GM15510 (cell line): Measurements from ENCODE around the gene NRXN3.

Experiments
- POLR2A ChIP-seq: IDR thresholded peaks from 3 replicates; pipeline ENCODE4 v1.6.1; 2011; ENCODE audit warnings: borderline replicate concordance; ENCODE audit not compliant: insufficient read length; ENCODE audit errors: extremely low read depth

Gene NRXN3

DNA sequence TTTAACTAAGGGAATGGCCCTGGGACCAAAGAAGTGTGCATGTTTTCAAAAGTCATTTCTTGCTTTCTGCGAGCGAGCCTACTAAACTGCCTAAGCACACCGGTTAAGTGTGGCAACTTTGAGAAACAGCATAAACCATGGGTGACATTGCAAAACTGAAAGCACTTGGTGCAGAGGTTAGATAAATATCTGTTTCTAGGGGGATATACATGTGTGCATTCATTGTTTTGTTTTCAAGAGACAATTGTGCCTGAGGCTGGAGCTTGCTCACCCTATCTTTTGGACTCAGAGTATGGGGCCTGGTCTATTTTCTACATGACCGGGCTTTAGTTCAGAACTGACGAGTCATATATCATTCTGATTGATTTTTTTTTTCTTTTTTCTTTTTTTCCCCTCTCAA is 923.4 kb downstream of the NRXN3 start:
- TF ChIP-seq POLR2A: no peak

DNA sequence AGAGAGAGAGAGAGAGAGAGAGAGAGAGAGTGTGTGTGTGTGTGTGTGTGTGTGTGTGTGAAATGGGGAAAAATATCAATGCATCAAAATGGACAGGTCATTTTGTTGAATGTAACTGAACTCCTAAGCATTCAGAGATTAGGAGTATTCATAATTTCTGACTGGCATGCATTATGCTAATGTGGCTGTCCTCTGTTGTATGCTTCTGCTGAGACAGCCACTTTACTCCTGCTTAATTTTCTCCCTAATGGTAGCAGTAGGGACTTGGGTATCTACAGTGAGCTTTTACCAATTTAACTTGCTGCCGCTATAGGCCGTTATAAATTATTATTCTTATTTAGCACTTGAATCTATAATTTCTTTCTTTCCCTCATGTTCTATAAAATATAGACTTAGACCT is 924.8 kb downstream of the NRXN3 start:
- TF ChIP-seq POLR2A: no peak

DNA sequence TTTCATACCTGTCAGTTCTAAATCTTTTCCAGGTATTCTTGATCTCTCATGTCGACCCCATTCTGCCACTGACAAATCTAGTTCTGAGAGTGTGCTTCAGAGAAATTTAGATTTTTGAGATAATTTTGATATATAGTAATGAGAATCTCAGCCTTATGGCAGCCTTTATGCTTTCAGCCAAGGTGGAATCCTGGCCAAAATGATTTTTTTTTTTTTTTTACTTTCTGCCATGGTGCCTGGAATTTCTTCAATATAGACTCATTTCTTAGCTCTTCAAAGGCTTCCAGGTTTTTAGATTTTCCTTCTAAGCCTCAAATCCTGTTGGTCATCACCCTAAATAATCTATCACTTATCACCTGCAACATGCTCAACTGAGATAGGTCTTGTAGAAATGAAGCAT is 926.6 kb downstream of the NRXN3 start:
- no peak for TF ChIP-seq POLR2A

DNA sequence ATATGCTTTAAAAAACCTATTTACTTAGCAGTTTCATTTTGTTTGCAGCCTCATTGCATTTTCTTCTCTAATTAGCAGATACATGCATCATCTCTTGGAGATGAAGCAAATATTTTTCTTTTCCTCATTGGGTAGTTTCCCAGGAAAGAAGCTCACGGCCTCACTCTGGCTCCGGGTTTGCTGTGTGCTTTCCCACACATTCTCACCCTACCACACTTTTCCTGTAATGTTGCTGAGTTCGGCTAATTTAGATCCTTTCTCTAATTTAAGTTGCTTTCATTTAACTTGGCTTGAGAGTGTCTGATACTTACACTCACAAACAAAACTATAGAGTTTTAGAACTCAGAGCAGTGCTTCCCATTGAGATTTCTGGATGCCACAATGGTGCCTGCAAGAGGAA is 928.2 kb downstream of the NRXN3 start:
- TF ChIP-seq POLR2A: no peak

DNA sequence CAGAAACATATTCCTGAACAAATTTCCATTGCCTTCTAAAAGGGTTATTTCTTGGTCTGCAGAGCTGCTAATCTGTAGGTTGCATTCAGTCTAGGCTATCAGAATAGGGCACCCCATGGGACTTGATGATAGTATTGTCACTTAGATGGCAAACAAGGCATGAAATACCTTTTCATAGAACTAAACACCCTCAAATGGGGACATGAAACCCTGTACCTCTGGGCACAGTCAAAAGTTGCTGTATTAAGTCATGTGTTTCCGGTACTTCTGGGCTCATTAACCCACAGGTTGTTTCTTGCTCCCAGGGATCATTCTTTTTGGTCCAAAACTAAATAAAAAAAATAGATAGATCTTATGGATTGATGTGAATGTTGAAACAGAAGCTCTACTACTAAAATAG is 930.4 kb downstream of the NRXN3 start:
- TF ChIP-seq POLR2A: no peak

DNA sequence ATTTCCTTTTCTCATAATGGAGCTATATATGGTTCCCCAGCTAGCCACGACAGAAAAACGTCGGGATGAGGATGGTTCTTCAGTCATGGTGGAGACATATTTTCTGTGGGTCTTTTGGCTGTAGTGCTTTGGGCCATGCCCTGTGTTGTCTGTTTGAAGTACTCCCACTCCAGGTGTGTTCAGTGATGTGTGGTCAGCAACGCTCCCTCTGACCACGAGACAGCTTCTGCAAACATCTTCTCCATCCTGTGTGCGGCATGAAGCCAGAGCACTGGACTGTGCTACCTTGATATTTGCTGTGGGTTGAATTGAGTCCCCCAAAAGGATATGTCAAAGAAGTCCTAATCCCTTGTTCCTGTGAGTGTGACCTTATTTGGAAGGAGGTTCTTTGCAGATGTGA is 931.2 kb downstream of the NRXN3 start:
- no peak for TF ChIP-seq POLR2A

DNA sequence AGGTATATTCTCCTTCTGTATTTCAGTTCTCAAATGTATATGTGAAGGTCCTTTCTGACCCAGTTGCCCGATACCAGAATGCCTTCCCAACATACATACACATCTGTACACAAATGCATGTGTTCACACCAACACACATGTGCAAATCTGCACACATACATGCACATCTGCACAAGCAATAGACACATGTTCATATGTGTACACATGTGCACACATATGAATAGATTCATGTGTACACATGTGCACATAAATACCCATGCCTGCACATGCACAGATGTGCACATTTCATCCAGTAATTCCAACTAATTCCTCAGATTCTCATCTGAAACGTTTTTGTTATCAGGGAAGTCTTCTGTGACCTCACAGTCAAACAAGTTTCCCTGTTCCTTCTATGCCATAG is 933.6 kb downstream of the NRXN3 start:
- no peak for TF ChIP-seq POLR2A

DNA sequence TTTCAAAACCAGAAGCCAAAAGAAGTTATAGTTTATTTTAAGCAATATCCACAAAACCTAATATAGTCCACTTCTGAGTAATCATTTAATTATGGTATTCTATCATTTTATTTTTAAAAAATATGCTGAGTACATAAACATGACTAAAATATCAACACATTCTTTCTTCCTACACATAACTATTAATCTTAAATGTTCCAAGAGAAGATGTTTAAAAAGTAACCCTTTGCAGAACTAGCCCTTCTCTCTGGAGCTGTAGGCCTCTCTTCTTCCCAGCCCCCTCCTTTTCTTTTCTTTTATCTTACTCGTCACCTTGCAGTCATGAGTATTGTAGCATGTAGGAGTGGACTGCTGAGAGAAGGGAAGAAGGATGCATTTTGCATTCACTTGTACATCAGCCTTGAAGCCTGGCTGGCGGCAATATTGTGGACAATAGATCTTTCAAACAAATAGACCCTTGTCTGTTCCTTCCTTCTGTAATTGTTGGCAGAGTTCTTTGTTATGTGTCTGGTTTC is 941.9 kb downstream of the NRXN3 start:
- TF ChIP-seq POLR2A: no peak

DNA sequence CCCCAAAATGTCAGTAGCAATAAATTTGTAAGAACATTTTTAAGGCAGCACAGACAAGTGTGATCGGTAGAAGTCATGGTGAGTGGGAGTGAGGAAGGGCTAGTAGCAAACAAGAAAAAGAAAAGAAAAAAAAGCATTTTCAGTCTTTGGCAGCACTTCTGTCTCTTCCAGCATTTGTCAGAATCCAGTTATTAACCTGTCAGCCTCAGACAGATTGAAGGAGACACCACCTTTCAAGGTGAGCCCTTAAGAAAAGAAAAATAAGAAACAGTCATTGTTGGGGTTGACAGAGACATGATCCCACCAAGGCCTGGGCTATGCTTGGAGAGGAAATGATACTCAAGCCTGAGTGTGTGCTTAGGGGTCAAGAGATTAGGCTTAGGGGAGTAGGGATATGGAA is 947.4 kb downstream of the NRXN3 start:
- TF ChIP-seq POLR2A: no peak

DNA sequence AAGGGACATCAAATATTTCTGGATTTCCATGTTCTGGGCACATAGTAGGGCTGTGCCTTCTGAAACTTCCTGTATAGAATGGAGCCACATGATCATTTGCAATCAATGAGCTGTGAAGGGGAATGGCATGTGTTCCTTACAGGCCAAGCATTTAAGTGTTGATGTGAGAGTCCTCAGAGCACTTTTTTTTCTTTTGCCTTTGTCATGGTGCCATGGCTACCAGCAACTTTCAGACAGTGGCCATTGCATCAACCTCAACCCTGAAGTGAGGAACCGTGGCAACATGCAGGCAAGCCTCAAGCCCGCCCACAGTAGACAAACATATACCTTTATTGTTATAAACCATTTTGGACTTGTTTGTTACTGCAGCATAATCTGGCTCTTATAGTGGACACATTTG is 948.1 kb downstream of the NRXN3 start:
- no peak for TF ChIP-seq POLR2A

DNA sequence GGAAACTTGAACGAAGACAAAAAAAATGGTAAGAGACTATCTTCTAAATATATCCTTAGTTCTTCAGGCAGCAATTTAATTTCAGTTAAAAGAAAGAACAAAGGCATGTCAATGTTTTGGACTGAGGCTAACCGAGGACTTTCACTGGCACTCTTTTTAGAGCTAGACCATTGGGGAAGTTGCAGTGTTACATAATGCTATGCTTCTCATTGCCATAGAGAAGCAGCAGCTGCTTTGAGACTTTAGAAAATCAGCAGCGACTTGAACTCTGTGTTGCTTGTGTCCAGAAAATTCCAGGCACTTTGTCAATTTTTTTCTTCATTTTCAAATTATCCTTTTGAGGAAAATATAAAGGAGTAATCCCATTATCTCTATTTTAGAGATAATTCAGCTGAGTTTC is 964.2 kb downstream of the NRXN3 start:
- no peak for TF ChIP-seq POLR2A

DNA sequence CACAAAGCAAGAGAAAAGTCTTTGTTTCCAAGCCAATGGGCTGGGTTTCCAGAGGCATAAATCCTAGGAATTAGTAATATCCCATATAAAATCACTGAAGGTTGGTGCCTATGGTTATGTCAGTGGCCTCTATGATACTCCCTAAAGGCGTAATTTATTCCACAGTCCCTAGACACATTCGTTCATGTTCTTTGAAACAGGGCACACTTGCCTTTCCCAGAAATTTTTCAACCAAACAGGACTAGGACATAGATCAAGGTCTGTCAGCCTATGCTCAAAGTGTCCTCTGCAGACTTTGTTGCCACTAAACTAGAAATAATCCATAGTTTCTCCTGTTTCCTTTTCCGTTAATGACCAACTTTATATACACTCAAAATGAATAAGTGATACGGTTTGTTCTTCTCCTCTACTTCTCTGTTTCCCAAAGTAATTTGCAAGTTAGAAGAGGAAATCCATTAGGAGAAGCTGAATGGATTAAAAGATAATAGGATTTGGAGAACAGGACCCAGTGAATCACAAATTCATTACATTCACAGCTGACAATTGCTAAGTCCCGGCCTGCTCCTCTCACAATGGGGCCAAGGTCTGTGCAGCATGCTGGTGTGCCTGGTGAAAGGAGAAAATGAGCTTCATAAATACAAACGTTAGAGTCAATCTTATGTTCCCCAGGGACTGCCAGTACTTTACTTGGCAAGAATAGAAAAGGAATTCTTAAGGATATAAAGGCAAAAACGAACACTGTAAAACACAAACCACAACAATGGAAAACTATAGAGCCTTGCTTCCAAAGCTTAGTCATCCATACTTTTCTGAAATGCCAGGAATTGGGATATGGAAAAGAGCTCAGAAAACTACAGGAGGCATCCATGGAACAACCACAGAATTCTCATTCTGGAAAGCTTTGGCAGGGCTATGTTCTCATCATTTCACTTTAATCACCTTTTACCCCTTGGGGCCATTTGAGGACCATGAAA is 966.2 kb downstream of the NRXN3 start:
- no peak for TF ChIP-seq POLR2A

DNA sequence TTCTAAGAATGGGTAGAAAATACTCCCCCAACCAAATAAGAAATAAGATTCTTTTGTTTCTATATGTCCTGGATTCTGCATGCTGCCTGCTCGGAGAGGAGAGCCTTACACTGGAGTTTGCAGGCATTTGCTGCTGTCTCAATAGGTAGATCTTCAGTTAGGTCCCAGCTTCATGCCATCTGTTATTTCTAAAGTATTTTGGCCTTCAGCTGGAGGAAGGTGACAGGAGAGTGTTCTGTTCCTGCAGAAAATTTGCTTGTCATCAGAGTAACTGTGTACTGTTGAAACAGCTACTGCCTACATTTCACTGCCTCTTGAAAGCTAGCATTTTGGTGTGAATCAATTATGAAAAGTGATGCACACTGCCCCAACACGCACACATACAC is 966.9 kb downstream of the NRXN3 start:
- no peak for TF ChIP-seq POLR2A

DNA sequence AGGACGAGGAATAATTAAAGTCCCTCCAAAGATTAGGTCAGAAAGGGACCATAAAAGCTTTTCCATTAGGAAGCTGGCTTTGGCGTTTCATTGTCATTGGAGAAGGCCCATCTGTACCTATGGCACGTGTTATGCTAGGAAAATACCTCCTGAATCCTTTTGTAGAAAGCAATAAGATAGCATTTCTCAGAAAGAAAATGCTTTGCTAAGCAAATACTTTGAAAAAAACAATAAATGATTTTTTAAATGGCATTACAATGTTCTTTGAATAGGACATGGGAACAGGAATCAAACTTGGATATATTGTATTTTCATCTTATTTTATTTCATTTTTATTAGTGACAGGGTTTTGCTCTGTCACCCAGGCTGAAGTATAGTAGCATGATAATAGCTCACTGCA is 967.7 kb downstream of the NRXN3 start:
- TF ChIP-seq POLR2A: no peak

DNA sequence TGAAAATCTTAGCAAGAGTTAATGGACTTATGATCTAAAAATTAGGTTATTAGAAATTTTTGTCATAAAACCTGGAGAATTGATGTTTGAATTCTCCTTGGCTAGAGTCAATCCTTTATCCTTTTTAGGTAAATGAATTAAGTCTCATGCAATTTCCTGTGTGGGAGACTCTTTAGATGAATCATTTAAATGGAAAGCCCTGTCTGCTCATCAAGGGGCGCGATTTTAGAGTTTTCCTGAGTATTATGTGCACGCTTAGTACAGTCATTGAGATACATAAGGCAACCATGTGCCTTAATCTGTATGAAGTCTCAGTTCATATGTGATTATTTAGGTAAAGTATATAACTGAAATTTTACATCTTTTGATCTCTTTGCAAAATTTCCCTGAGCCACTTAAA is 974.7 kb downstream of the NRXN3 start:
- TF ChIP-seq POLR2A: no peak

DNA sequence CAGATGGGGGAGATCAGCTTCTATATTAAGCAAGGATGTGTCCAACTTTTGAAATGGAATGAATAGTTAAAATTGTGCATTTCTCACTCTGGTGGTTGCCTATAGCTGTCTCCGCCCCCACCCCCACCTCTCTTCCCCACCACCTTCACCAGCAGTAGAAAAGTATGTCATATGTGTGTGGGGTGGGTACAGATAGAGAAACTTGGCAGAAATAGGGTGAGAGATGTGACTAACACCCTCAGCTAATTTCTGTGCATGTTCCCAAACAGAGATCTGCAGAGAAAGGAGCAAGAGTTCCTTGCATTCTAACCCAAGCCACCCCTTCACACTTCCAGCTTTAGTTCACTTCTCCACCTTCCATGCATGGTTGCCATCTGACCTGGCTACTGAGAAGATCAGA is 980.1 kb downstream of the NRXN3 start:
- TF ChIP-seq POLR2A: no peak
